COLO668 (cell line): Measurements from ENCODE around the gene C19orf53.

ENCODE experiments used
- DNase-seq: peaks from one replicate; lab custom pipeline; 2025; ENCODE audit not compliant: unreplicated experiment; lab: John Stamatoyannopoulos, UW

C19orf53 gene

DNA sequence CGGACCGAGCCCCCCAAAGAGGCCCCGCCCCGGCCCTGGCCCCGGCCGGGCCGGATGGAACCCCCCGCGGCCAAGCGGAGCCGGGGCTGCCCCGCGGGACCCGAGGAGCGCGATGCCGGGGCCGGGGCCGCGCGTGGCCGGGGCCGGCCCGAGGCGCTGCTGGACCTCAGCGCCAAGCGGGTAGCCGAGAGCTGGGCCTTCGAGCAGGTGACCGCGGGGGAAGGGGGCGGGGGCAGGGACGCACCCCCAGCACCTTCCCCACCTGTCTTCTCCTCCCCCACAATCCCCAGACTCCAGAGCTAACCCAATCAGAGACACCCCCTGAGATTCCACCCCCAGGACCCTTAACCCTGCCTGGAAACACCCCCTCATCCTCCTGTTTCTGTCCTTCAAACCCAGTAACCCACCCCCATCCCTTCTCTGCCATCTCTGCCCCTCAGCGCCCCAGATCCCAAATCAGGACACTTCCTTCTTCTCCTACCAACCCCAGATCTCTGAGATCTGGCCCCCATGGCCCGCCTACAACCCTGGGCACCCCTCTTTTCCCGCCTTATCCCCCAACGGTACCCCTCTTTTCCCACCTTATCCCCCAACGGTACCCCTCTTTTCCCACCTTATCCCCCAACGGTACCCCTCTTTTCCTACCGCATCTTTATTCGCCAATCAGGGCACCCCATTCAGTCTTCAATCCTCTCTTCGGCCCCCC, 21.5 kb downstream of the C19orf53 start:
- DNase-seq = peak; percentile 35

DNA sequence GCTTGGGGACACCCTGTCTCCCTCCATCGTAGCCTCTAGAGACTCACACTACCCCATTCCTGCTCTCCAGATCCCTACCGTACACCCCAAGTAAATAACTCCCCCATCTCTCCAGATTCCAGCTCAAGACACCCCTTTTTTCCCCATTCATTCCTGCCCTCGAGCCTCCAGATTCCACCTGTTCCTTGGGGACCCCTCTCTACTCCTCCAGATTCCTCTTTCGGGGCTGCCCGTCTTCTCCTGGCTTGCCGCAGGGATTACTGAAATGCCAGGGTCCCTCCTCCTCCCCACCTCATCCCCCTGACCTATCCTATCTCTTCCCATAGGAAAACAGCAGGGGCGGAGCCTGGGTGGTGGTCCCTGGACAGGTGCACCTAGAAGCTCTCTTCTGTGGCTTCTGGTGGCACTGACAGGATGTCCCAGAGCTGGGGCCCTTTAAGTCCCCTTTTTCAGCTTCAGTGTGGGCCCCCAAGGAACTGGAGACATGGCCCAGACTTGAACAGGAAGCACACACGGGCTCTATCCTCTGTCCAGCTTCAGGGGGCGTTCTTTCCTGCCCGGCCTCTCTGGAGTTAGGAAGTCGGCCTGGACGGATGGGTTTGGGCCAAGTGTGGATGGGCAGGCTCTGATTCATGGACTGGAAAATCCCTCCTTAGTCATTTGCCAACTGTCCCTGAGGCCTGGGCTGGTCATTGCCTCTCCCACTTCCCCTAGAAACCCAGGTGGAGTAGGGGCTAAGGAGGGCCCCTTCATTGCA, 22.2 kb downstream of the C19orf53 start:
- no peak for DNase-seq

DNA sequence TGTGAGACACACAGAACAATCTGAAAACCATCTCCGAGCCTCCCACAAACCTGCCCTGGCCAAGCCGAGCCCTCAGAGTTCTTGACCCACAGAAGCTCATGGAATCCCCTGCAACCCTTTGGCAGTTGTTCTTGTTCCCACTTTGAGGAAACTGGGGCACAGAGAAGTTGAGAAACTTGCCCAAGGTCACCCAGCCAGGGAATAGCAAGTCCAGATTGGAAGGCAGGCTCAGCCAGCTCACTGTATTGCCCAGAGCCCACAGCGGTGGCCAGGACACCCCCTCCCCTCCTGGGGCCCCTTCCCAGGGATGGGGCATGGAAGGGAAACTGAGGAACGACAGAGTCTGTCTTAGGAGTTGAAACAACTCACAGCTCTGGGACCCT, 22.8 kb downstream of the C19orf53 start:
- DNase-seq = no peak

DNA sequence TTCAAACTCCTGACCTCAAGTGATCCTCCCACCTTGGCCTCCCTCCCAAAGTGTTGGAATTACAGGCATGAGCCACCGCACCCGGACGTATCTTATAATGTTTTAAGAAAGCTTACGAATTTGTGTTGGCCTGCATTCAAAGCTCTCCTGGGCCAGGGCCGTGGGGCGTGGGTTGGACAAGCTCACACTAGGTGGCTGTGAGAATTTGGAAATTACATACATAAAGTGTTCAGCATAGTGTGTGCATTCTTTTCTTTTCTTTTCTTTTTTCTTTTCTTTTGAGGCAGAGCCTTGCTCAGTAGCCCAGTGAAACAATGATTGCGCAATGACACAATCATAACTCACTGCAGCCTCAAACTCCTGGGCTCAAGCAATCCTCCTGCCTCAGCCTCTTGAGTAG, 23.6 kb downstream of the C19orf53 start:
- DNase-seq = no peak

DNA sequence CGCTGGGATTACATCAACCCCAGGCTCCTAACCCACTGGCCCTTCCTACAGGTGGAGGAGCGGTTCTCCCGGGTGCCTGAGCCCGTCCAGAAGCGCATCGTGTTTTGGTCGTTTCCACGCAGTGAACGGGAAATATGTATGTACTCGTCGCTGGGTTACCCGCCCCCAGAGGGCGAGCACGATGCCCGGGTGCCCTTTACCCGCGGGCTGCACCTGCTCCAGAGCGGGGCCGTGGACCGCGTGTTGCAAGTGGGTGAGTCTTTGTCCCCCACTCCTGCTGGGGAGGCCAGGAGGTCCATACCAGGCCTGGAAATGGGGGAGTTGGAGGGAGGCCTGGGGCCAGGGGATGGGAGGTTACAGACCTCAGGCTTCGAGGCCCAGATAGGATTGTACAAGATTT, 25.4 kb downstream of the C19orf53 start:
- DNase-seq = no peak

DNA sequence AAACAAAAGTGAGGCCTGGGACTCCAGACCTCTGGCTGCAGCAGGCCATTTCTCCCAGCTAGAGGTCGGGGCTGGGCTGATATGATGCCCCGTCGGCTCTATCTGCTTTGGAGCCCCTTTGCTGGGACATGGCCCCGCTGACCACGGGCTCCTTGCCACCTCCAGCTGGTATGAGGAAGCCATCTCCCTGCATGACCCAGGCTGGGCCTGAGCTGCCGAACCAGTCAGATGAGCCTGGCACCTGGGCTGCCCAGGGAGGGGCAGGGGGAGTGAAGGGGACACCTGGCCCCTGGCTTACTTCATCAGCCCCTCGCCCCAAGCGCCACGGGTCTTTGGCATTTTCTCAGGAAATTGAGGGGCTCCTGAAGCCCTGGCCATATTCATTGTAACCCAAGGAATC, 28.8 kb downstream of the C19orf53 start:
- no peak for DNase-seq

DNA sequence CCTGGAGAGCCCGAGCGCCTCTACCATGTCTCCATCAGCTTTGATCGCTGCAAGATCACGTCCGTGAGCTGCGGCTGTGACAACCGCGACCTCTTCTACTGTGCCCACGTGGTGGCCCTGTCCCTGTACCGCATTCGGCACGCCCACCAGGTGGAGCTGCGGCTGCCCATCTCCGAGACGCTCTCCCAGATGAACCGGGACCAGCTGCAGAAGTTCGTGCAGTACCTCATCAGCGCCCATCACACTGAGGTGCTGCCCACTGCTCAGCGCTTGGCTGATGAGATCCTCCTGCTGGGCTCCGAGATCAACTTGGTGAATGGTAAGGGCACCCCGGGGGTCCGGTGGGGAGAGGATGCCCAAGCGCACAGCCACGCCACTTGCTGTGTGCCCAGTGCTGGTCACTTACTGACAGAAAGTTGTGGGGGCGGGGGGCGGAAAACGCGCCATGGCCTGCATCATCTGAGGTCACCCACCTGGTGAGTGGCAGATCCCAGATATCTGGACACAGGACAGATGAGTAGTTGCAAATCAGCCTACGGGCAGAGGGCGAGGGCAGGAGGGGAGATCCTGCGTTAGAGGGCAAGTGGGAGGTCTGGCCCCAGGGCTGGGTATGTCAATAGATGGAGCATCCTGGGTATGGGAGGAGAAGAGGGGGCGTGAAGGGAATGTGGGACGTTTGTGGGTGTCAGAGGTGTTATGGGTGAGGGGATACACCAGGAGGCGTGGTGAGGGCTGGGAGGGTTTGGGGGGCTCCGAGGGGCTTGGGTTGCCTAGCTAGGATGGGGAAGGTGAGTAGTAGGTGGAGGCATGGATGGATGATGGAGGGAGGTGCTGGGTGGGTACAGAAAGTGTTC, 30.8 kb downstream of the C19orf53 start:
- DNase-seq = peak; percentile 24

DNA sequence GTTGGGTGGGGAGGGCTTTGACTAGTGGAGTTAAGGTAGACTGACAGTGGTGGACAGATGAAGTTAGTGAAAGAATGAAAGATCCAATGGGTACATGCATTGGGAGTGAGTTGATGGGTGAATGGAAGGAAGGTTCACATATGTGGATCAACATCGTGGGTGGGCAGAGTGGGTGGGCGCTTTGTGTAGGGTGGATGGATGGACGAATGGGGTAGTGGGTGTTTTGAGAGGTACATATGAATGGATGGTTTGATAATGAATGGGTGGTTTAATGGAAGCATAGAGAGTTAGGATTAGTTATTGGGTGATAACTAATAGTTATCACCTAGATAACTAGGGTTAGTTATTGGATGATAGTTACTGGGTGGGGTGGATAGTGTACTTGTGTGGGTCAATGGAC, 32.5 kb downstream of the C19orf53 start:
- no peak for DNase-seq

DNA sequence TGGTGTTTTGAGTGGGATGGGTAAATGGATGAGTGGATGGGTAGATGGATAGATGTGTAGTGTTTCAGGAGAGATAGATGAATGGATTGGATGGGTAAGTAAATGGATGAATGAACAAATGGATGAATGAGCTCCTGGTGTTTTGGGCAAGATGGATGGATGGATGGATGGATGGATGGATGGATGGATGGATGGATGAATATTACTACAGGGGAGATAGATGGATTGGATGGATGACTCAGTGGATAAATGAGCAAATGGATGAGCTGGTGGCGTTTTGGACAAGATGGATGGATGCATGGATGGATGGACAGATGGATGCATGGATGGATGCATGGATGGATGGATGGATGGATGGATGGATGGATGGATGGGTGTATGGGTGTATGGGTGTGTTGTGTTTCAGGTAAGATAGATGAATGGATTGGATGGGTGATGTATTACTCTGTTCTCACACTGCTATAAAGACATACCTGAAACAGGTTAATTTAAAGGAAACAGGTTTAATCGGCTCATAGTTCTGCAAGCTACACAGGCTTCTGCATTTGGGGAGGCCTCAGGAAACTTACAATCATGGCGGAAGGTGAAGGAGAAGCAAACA, 33.3 kb downstream of the C19orf53 start:
- DNase-seq = no peak

DNA sequence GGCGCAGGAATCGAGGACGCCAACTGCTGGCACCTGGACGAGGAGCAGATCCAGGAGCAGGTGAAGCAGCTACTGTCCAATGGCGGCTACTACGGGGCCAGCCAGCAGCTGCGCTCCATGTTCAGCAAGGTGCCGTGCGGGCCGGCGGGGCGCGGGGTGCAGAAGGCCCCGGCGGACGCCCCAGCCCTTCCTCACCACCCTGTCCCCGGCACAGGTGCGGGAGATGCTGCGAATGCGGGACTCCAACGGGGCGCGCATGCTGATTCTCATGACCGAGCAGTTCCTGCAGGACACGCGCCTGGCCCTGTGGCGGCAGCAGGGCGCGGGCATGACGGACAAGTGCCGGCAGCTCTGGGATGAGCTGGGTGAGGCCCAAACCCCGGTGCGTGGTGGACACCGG, 34.6 kb downstream of the C19orf53 start:
- no peak for DNase-seq

DNA sequence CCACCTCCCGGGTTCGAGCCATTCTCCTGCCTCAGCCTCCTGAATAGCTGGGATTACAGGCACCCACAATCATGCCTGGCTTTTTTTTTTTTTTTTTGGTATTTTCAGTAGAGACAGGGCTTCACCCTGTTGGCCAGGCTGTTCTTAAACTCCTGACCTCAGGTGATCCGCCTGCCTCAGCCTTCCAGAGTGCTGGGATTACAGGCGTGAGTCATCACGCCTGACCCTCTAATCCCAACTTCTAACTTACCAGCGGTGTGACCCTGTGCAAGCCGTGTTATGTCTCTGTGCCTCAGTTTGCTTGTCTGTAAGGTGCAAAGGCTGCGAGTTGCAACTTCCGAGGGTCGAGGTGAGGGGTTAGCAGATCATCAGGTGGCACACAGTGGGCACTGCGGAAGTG, 38.3 kb downstream of the C19orf53 start:
- DNase-seq = no peak

DNA sequence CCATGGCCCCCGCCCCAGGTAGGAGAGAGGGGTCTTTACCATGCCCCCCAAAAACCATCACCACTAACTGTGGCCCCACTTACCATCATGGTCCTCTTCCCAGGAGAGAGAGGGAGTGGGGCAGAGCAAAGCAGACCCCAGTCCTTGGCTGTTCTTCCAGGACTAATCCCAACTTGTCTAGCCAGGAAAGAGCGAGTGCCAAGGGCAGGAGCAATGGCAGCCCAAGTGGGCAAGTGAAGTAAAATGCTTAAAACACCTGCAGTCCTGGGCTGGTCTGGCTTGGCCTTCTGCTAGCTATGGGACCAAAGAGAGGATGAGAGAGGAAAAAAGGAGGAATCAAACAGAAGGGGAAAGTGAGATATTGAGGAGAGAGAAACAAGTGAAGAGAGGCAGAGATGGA, 38.9 kb downstream of the C19orf53 start:
- no peak for DNase-seq

DNA sequence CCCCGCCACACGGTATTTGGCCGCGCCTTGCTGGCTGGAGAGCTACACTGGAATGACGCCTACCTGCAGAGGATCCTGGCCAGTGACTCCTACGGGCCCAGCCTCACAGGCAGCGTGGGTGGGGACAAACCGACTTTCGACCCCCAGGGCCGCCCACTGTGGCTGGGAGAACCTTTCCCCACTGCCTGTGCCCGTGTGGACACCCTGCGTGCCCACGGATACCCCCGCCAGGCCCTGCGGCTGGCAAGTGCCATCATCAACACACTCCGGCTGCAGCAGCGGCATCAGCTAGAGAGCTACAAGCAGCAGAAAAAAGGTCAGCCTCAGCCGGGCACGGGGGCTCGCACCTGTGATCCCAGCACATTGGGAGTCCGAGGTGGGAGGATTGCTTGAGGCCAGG, 40.3 kb downstream of the C19orf53 start:
- no peak for DNase-seq

DNA sequence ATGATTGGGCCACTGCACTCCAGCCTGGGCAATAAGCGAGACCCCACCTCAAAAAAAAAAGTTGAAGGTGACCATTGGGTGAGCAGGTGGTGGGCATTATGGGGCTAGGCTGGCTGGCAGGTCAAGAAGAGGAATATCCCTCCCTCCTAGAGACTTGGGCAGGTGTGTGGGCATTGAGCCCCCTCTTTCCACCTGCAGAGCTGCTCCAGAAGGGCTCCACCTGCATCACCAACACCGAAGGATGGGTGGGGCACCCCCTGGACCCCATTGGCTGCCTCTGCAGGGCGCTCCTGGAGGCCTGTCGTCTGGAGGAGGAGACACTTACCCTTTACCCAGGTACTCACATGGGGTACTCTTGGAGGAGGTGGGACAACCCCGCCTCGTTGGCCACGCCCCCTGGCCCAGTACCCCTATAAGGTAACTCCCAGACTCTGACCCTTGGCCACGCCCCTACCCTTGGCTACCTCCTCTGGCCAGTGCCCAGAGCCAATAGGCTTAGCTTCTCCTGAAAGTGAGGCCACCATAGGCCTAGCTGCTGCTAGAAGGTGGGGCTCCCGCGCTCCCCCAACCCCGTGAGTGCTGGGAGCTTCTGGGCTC, 42.9 kb downstream of the C19orf53 start:
- peak; percentile 80 for DNase-seq

DNA sequence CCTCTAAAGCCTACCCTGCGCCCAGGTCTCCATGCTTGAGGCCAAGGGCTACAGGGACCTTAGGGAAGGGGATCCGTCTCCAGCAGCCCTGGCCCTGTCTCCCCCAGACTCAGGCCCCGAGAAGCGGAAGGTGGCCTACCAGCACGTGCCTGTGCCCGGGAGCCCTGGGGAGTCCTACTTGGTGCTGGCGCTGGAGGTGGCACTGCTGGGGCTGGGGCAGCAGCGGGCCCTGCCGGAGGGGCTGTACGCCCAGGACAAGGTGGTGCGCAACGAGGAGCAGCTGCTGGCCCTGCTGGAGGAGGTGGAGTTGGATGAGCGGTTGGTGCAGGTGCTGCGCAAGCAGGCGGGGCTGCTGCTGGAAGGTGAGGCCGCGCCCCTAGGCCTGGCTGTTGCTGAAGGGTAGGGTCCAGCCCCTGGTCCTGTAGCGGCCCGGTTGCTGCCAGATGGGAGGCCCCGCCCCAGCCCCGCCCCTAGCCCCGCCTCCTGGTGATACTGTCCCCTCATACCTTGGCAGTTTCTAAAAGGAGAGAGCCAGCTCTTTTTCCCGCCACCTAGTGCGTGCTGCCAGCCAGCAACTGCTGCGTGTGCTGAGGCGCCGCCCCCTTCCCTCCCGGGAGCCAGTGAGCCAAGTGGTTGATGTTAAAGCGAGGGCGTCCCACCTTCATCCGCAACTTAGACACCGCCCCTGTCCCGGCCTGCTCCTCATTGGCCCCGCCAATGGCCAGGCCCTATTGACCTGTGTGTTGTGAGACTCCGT, 43.5 kb downstream of the C19orf53 start:
- DNase-seq = peak; percentile 98

DNA sequence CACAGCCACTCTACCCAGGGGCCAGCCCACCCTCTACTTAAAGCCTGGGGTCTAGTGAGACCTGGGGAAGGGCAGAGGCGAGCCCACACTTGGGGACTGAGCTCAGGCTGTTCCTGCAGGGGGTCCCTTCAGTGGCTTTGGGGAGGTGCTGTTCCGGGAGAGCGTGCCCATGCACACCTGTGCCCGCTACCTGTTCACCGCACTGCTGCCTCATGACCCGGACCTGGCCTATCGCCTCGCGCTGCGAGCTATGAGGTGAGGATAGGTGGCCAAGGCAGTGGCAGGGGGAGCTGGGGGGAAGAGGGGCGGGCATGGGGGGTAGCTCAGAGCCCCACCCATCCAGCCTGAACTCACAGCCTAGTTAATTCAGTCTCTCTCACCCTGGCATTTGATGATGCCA, 45.0 kb downstream of the C19orf53 start:
- no peak for DNase-seq

DNA sequence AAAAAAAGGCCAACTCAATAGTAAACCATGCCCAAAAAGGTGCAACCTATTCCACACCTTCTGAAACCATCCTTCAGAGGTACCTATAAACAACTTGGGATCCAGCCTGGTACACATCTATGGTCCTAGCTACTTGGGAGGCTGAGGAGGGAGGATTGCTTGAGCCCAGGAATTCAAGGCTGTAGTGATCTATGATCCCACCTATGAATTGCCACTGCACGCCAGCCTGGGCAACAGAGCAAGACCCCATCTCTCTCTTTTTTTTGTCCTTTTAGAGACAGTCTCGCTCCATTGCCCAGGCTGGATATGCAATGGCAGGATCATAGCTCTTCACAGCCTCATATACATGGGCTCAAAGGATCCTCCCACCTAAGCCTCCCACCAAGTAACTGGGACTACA, 47.0 kb downstream of the C19orf53 start:
- no peak for DNase-seq

DNA sequence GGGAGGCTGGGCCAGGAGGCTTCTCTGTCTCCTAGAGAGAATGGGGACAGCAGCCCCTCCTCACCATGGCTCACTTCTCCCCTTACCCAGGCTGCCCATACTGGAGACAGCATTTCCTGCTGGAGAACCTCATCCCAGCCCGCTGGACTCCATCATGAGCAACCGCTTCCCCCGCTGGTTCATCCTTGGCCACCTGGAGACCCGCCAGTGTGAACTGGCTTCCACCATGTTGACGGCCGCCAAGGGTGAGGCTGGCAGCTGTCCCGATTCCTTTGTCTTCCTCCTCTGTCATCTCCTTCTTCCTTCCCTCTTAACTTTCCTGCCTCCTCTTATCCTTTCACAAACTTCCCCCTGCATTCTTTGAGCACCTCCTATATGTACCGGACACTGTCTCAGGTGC, 49.0 kb downstream of the C19orf53 start:
- no peak for DNase-seq

DNA sequence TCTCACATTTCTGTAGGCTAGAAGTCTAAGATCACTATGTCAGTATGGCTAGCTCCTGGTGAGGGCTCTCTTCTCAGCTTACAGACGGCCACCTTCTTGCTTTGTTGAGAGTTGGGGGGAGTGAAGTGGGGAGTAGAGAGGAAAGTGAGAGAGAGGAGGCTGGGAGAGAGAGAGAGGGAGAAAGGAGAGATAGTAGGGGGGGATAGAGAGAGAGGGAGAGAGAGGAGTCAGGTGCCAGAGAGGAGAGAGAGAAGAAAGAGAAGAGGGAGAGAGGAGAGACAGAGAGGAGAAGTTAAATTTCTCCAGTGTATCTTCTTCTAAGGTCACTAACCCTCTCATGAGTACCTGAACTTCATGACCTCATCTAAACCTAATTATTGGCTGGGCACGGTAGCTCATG, 49.6 kb downstream of the C19orf53 start:
- DNase-seq = no peak

DNA sequence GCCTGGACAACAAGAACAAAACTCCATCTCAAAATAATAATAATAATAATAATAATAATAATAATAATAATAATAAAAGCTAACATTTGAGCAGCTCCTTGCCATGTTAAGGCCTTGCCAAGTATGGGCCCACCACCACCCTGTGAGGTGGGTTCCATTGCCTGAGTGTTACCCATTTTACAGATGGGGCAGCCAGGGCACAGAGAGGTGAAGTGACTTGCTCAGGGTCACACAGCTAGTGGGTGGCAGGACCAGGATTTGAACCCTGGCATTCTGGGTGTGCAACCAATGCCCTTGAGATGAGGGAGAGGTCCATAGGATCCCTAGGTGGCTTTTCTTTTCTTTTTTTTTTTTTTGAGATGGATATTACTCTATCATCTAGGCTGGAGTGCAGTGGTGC, 50.4 kb downstream of the C19orf53 start:
- no peak for DNase-seq
